Activated effector memory CD4-positive, alpha-beta T cell treated with anti-CD3 and anti-CD28 coated beads, Interleukin-2, amount 50 U/mL, for 16 hours (primary cell): ENCODE data around the gene RNF225.
A peak's percentile ranks its signal among the peaks of the same experiment; 100 is the strongest.
"Not testable (repeated sequence)": the region's sequence is repeated elsewhere in the genome, so short reads cannot be mapped to it uniquely, and the experiment has no call there.

Experiments used
- DNase-seq: peaks from one replicate; pipeline ENCODE4 v3.0.0-alpha.2; 2020

RNF225 gene

DNA sequence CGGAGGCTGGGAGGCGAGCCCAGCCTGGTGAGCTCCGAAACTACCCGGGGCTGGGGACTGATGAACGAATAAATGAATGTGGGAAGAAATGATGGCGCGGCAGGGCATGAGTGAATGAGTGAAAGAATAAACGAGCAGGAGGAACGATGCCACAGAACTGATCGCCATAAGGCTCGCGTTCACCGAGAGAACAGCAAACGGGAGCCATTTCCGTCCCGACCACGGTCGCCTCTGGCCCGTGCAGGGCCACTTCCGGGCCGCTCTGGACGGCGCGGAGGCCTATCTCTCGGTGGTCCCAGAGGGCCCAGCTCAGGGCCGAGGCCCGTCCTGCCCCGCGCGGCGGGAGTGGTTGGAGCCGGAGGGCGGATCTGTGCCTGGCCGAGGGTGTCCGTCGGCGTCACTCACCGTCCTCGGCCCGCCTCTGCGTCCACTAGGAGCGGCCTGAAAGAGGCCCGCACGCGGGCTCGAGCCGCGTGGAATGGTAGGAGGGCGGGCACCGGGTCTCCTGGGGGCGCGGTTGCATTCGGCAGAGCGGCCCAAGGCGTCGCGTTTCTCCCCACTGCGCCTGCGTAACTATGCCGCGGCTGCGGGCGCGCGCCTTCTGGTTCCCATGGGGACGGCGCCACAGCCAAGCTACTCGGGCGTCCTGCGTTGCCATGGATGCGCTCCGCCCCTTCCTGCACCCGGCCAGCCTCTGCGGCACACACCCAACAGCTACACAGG lies 33.0 kb upstream of the RNF225 start, which contains the start of gene ZNF497:
ZNF497 (minus strand) TSS at position 480 of the 723 bp plus-strand sequence. CDS start 5,116 bp downstream, outside the sequence.
- peak; percentile 99 for DNase-seq

DNA sequence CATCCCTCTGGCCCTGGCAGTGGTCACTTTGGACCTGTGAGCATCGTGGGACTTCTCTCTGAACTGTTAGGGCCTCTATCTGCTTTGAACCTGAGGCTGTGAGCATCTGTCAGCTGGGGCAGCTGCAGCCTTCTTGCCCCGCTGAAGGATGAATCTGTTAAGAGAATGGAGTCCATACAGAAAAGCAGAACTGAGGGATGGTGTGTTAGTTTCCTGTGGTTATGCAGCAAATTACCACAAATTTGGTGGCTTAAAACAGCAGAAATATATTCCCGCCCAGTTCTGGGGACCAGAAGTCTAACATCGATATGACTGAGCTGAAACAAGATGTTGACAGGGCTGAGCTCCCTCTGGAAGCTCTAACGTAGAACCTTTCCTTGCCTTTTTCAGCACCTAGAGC lies 31.3 kb upstream of the RNF225 start:
- DNase-seq = no peak

DNA sequence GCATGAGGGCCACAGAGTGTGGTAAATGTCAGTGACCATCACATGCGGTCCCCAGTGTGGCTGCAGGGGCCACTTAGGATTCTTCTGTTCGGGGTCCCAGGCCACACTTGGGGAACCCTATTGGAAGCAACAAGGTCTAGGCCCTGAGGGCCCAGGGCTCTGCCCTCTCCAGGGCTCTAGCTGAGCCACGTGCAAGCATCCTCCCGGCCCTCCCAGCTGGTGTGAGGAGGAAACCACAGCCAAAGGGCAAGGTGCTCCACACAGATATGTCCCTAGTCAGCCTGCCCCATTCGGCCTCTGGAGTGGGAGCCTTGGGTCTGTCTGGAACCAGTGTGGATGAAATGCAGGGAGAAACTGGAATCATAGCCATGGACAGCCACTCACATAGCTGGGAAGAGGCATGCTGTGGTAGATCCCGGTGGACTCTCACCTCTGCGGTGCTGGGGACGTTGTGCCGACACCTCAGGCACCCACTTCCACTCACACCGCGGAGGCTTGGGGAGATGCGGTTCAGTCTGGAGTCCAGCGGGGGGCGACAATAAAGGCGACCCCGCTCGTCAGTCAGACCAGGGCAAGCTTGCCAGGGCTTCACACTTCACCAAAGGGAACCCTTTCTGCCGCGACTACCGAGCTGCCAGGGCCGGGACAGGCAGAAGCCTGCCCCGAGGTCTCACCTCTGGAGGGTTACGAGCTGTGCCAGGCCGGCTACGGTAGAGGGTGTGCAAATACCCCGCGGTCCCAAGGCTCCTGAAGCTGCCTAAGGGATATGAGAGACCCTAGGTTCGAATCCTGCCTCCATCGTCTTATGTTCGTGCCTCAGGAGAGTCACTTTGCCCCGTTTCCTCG lies 28.6 kb upstream of the RNF225 start:
- DNase-seq = no peak

DNA sequence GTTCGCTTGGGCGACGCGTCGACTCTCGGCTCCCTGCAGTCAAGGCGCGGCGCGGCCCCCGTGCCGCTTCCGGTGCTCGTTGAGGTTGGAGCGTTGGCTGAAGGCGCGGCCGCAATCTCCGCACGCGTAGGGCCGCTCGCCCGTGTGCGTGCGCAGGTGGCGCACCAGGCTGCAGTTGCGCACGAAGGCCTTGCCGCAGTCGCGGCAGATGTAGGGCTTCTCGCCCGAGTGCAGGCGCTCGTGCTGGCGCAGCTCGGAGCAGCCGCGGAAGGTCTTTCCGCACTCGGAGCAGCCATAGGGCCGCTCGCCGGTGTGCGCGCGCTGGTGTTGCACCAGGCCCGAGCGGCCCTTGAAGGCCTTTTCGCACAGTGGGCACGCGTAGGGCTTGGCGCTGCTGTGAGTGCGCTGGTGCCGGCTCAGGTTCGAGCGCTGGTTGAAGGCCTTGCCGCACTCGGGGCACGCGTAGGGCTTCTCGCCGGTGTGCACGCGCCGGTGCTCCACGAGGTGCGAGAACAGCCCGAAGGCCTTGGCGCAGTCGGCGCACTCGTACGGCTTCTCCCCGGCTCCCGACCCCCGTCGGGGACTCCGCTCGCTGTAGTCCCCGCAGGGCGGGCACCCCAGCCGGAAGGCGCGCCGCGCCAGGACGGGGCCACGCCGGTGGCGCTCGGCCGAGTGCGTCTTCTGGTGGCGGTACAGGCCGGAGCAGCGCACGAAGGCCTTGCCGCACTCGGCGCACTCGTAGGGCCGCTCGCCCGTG lies 27.6 kb upstream of the RNF225 start:
- DNase-seq = no peak

DNA sequence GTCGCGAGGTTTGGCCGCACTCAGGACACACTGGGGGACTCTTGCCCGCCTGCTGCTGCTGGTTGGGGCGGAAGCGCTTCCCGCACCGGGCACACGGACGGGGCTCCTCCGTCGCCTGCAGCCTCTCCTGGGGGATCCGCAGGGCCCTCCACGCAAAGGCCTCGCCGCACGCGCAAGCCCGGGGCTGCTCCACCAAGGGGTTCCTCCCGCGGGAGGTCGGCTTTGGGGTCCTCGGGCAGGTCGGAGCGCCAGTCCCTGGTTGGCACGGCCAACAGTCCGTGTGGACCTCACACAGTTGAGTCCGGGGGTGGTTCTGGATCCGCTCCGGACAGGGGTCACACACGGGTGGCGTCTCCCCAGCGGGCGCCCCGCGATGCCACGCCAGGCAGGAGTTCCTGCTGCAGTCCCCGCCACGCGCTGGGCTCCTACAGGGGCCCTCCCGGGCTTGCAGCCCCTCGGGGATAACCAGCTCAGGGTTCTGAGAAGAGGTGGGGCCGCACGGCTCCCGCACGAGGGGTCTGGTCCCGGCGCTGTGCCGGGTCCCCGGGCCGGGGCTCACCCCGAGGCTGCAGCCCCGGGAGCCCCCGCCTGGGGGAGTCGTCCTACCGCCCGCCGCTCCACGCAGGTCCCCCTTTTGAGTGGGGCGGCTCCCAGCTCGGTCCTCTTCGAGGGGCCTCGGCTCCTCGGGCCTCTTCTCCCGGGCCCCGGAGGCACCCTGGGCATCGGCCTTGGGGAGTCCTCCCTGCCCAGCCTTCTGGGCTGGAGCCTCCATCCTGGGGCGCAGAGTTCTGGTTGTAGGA lies 26.7 kb upstream of the RNF225 start:
- DNase-seq = no peak

DNA sequence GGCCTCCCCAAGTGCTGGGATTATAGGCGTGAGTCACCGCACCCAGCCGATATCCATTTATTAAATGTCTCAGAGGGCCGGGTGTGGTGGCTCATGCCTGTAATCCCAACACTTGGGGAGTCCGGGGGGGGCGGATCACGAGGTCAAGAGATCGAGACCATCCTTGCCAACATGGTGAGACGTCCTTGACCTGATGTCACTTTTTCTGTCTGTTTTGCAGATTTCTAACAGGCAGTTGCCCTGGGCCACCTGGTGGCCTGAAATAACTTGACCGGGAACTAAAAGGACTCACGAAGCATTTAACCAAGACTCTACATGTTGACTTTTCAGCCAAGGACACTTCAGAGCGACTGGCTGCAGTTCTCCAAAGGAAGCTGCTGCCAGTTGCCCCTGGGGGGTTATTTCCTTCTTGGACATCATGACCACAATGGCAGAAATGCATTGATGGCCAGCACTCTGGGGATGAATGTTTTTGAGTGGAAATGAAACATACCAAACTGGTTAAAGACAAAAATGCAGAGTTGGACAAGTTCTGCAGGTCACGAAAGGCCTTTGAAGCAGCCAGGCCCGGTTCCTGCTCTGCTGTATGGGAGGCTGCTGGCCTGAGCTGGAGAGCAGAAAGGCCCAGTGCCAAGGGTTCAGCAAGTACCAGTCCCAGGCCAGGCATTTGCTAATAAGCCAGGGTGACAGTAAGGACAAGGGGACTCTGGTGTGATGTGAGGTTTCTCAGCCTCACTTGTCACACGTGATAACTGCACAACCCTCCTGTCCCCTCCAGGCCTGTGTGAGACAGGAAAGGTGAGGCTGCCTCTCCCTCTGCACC lies 22.9 kb upstream of the RNF225 start:
- no peak for DNase-seq

DNA sequence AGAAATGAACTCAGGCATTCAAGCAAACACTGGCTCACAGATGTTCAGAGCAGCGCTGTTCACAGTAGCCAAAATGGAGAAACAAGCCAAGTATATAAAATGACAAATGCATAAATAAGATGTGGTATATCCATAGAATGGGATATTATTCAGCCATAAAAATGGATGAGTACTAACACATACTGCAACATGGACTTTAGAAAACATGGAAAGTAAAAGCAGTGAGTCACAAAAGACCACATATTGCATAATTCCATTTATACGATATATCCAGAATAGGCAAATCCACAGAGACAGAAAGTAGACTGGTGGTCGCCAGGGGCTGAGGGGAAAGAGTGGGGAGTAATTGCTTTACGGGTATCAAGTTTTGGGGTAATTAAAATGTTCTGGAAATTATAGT lies 21.3 kb upstream of the RNF225 start:
- DNase-seq = no peak

DNA sequence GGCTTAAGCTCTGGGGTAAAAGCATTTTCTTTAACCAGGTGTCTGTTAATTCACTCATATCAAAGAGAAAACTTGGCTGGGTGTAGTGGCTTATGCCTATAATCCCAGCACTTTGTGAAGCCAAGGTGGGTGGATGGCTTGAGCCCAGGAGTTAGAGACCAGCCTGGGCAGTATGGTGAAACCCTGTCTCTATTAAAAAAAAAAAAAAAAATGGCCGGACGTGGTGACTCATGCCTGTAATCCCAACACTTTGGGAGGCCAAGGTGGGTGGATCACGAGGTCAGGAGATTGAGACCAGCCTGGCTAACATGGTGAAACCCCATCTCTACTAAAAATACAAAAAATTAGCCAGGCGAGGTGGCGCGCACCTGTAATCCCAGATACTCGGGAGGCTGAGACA lies 18.7 kb upstream of the RNF225 start:
- not testable (repeated sequence) for DNase-seq

DNA sequence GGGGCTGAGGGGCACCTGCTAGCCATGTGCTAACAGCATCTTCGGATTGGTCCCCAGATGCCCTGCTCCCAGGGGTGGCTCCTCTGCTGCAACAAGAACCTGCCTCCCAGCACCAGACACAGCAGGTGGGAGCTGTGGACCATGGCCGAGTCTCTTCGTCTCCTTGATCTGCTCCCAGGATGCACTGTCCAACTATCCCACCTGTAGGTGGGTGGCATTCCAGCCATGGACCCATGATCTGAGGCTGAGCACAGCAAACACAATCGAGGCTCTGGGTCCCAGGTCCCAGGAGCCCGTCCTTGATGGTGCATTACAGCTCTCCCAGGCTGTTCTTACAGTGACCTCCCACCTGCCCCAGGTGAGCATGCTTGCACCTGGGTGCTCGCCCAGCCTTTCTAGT lies 16.2 kb upstream of the RNF225 start:
- no peak for DNase-seq

DNA sequence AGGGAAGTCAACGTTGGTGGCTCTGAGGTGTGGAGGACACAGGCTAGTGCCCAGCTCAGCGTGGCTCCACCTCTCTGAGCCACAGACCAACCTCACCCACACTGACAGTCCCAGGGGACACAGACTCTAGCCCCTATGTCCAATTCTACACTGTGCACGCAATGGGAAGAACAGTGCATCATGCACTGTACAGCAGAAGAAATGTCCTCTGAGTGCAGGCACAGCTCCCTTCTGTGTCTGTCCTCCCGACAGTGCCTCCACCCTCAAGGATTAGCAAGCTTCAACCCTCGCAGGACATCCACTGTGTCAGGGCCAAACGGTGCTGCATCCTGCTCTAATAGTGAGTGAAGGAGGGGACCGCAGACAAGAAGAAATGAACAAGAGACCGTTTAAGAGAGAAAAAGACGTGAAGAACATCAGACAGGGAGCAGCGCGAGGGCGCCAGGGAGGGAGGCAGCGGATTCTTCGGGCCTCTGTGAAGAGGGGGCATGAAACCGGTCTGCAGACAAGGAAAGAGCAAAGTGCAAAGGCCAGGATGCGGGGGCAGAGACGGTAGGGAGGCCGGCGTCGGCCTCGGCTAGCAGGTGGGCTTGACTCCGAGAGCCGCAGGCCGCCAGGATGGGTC lies 15.3 kb upstream of the RNF225 start:
- no peak for DNase-seq

DNA sequence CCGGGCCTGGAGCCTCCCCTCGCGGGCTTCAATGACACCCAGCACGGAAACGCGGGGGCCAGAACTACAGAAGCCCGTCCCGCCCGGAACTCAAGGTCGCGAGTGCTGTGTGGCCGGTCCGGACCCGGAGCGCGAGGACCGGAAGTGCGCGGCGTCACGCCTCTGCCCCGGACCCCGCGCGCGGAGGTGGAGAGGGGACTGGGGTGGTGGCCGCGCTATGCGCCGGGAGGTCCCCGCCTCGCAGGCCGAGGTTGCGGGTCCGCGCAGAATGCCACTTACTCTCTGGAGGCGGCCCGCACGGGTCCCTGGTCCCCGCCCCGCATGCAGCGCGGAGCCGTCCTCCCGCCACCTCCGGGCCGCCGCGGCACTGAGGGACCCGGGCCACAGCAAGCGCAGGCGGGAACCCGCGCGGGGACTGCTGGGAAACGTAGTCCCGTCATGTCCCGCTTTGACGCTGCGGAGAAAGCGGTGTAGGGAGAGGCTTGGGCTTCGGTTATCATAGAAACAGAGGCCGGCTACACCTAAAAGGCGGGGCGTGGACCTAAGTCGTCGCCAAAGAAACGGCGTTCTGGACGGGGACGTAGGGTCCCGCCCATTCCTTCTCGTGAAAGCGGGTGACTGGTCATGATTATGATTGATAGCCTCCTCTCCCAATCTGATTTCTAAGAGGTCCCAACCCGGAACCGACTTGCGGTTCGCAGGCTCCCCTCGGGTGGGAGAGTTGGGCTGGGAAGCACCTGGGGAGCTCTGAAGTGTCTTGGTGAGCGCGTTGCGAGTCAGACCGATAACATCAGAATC lies 14.6 kb upstream of the RNF225 start, which contains the start of gene ZNF837:
ZNF837 (minus strand) TSS at position 369 of the 798 bp plus-strand sequence. CDS start 11,698 bp downstream, outside the sequence.
- DNase-seq = peak; percentile 99

DNA sequence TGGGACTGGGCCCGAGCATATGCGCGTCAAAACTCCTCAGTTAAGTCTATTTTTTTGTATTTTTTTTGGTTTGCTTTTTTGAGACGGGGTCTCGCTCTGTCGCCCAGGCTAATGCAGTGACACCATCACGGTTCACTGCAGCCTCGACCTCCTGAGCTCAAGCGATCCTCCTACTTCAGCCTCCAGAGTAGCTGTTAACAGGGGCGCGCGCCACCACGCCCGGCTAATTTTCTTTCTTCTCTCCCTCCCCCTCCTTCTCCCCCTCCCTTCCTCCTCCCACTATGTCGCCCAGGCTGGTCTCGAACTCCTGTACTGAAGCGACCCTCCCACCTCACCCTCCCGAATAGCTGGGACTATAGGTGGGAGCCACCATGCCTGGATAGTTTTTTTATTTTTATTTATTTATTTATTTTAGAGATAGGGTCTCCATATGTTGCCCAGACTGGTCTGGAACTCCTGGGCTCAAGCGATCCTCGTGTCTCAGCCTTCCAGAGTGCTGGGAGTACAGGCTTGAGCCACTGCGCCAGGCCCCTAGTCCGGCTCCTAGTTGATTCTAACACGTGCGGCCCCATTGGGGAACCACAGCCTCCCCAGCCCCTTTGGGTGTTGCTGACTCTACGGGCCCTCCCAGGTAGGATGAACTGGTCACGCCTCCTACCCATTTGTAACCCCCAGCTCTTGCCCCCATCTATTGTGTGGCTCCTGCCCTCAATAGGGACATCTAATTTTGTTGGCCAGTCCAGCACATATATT lies 13.8 kb upstream of the RNF225 start:
- DNase-seq = no peak

DNA sequence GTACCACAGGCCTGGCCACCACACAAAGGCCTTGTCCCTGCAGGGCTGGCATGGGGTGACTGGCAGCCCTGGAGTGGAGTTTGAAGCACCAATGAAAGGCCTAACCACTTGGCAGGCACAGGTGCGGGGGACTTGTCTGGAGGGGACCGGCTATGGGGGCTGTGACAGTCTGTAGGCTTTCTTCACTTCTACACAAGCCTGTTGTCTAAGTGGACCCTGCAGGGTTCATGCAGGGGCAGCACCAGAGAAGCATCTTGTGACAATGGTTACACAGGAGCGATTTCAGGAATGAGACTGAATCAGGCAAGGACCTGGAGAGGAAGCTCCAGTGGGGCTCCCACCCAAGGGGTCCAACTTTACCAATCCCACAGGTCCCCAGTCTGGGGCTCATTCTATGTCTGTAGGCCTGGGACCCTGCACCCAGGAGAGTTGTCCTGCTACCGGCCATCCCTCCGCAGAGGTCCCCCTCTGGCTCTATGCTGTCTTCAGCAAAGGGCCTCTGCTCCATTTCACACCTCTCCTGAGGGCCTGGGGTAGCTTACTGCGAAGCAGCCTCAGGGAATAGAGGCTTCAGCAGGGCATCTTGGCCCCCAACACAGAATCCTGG lies 12.4 kb upstream of the RNF225 start:
- DNase-seq = peak; percentile 60

DNA sequence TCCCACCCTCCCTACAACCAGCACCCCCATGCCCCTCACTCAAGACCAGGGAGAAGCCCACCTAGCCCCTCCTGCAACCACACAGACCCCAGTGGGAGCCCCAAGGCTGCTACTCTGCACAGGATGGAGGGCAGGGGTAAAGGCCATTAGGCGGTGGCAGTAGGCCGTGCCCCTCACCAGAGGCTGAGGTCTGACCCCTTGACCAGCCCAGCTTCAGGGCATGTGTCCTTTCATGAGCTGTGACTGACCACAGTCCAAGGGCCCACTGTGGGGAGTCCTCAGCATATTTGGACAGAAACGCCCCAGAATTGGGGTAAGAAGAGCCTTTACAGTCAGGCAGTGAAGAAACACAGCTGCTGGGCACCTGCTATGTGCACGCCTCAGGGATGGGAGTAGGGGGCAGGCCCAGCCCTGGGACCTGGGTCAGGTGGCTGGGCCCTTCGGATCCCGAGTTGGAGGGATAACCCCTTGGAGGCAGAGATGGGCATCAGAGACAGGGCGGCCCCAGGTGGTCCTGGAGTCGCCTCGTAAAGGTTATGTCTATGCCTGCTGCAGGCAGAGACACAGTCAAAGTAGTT lies 10.1 kb upstream of the RNF225 start:
- no peak for DNase-seq

DNA sequence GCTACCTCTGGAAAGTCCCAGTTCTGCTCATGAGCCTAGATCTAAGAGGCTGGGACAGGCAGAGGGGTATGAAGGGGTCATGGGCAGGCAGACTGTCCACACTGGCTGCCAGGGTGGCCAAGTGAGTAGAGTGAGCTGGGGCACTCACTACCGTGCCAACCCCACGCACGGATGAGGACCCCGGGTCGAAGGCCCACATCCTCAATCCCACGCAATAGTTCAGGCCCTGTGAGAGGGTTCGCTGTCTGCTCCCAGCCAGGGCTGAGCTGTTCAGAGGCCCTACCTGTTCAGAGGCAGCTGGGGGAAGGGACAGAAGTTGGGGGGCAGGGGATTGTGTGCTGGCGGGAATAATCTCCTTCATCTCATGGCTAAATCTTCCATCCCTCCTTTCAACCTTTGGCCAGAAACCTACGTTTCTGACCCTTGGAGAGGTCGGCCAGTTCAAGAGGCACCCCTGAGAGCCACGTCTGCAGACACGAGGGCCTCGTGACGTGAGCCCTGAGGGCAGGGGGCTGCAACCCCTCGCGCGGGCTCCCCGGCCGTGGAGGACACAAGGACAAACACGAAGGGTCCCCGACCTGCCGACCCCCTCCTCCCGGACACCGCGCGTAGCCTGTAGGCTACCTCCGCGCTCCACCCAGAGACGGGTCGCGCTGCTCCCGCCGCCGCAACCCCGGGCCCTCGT lies 9.4 kb upstream of the RNF225 start:
- peak; percentile 75 for DNase-seq

DNA sequence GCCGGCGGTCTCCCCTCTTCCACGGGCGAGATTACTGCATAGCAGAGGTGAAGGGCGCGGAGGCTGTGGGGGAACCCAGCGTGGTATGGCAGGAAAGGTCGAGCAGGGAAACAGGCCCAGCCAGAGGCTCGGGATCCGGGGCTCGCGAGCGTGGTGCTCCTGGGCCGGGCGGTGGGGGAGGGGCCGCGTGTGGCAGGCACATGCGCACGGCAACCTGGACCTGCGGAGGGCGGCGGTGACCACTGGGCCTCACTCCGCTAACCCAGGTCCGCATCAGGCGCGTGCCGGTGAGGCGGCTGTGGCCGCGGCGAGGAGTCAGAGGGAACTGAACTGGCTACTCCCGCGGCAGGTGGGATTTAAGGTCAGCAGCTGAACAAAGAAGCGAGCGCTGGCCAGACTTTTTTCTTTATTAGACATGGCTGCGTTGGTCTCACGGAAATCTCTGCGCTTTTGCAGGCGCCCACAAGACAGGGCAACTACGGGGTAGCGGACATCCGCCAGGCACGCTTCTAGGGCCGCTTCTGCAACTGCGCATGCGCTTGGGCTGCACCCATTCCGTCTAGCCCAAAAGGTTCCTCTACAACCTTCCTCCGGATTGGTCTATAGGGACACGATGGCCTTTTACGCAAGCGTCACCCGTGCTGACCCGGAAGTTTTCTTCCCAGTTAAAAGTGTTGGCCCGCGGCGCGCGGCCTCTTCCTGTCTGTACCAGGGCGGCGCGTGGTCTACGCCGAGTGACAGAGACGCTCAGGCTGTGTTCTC lies 8.7 kb upstream of the RNF225 start, which contains the start of gene RPS5:
RPS5 (plus strand) TSS at position 694 of the 762 bp plus-strand sequence. CDS start 869 bp downstream, outside the sequence.
- DNase-seq = peak; percentile 98
